ENCODE data around the gene SNAI1.
"Not testable (repeated sequence)": the region's sequence is repeated elsewhere in the genome, so short reads cannot be mapped to it uniquely, and the experiment has no call there.

SNAI1 gene

DNA sequence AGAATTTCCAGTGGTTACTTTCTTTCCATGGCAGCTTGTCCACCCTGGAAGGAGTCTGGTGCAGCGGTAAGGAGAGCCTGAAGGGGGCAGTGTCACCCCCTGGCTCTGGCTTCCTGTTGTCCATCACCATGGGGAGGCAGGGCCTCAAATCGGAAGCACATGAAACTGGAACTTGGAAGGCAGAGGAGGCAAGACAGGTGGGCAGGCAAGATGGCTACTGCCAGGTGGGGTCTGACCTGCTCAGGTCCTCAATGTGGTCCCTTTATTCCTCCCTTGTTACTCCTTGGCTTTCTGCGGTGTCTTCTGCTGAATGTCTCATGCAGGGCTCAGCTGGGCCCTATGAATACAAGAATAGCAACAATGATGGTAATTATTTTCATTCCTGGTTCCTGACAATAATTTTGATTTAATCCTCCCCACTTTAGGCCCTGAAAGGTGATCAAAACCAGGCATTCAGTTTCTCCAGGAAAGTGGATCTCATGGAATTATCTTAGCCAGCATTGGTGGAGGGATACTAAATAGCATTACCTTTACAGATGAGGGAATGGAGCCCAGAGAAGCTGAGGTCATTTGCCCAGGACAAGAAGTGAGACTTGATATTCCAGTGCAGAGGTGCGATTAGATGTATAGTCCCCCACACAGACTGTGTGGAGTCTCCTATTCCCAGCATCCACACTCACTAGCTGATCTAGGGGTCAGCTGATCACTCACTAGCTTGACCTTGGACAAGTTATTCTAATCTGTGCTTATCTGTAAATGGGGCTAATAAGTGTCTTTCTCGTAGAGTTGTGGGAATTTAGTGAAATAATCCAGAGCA lies 17.6 kb upstream of the SNAI1 start:
- FAIRE-seq = no peak

- no peak for FAIRE-seq
Measured at GRCh38 chr20:49965781-49966305, 16.9 kb upstream of the SNAI1 start.

DNA sequence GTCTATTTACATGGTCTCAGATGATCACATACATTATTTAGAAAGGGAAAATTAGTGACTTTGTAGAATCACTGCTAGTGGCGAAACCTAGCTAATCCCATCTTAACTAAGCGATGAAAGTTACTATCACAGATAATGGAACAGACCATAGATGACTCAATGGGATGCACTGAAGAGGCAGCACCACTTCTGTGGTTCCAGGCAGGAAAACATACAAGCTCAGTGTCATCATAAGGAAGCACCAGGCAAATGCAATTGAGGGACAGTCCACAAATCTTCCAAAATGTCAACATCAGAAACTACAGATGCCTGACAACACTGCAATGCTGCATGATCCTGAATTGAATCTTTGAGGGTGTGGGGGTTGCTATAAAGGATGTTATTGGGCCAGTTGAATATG lies 15.9 kb upstream of the SNAI1 start:
- no peak for FAIRE-seq

- FAIRE-seq = no peak
Measured at GRCh38 chr20:49969234-49969633, 13.5 kb upstream of the SNAI1 start.

DNA sequence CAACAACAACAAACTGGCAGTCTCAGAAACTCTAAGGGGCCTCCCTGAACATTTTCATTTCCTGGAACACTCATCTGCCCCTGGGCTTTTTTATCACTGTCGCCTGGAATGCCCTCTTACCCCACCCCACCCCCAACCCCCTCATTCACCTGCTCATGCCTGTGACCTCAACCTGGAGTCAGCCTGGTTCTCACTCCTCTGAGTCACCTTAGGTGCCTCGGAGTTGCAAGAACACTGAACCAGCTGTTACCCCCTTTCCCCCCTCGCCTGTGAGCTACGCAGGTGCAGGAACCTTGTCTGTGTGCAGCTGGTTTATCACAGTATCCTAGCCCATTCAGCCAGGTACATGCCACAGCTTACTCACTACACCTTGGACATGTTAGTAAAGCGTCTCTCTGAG lies 12.8 kb upstream of the SNAI1 start:
- FAIRE-seq = no peak

DNA sequence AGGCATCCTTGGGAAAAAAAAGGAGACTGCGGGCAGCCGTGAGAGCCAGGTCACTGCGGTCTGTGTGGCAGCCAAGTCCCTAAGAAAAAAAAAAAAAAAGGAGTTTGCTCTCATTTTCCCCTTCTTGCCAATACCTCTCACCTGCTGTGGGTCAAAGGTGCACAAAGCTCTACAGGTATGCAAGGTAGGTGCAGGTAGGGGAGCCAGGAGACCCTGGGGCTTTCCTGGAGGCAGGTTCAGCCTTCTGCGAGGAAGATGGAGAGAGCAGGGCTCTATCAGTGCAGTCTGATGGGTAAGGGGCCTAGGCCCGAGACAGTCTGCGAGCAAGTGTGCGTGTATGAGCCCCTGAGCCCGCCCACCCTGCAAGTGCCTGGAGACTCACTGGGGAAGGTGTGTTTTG lies 12.3 kb upstream of the SNAI1 start:
- no peak for FAIRE-seq

GRCh38 chr20:49973981-49974380 lies 8.8 kb upstream of the SNAI1 start:
- FAIRE-seq = no peak

DNA sequence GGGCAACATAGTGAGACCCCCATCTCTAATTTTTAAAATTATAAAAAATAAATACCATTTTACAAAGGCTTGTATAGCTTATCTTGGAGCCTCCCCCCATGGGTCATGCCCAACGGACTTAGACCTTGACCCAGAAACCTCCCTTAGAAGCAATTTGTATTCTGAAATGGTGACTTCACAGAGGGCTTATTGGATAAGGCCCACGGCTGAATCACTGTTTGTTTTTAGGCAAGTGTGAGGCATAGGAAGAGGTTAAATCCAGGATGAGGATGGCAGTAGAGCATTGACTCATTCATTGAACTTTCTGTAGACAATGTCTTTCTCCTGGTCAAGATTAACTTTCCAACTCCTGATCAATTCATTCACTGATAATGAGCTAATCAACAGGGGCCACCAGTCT lies 6.2 kb upstream of the SNAI1 start:
- no peak for FAIRE-seq

DNA sequence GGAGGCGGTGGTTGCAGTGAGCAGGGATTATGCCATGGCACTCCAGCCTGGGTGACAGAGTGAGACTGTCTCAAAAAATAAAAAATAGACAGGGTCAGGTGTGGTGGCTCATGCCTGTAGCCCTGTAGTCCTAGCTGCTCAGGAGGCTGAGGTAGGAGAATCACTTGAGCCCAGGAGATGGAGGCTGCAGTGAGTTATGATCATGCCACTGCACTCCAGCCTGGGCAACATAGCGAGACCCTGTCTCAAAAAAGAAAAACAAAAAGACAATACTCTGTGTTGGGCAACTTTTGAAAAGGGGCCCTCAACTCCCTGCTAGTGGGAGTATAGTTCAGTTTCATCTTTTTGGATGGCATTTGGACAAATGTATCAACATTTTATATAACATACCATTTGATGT lies 5.0 kb upstream of the SNAI1 start:
- not testable (repeated sequence) for FAIRE-seq

GRCh38 chr20:49978685-49979029 lies 4.1 kb upstream of the SNAI1 start:
- no peak for FAIRE-seq

GRCh38 chr20:49979030-49979832 lies 3.5 kb upstream of the SNAI1 start:
- FAIRE-seq = no peak

GRCh38 chr20:49980140-49981008 lies 2.4 kb upstream of the SNAI1 start:
- no peak for FAIRE-seq

- FAIRE-seq = no peak
Measured at GRCh38 chr20:49981218-49982071, 1.3 kb upstream of the SNAI1 start.

- FAIRE-seq = no peak
Measured at GRCh38 chr20:49982072-49982345, 771 bp upstream of the SNAI1 start.

DNA sequence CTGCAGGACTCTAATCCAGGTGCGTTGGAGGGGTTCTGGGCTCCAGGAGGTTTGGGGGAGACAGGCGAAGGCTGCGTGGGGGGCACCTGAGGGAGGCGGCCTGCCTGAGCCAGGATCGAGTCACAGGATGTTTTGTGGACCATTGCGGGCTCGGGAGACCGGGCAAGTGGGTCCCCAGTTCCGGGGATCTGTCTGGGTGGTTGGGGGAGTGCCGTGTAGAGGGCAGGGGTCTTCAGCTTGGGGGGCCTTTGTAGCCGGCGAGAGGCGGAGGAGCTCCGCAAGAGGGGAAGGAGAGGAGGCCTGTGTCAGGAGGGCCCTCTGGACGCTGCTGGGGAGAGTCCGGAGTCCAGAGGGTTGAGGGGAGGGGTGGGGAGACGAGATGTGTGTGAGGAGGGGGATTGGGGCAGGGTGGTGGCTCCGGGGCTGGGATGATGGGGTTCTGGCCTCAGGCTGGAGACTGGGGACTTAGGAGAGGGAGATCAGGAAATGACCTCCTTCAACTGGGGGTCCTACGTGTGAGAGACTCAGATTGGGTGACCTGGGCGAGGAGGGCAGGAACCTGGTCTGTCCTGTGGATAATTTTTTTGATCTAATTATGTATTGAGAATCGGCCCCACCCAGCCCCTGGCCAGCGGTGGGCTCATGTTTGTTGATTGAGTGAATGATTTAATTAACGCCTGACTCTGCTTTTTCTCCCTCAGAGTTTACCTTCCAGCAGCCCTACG lies 505 bp downstream of the SNAI1 start:
- FAIRE-seq = no peak

GRCh38 chr20:49983848-49984408 lies 1.1 kb downstream of the SNAI1 start:
- FAIRE-seq = no peak

- FAIRE-seq = no peak
Measured at GRCh38 chr20:49984426-49985153, 1.8 kb downstream of the SNAI1 start.

GRCh38 chr20:49985157-49985556 lies 2.4 kb downstream of the SNAI1 start:
- FAIRE-seq = no peak

DNA sequence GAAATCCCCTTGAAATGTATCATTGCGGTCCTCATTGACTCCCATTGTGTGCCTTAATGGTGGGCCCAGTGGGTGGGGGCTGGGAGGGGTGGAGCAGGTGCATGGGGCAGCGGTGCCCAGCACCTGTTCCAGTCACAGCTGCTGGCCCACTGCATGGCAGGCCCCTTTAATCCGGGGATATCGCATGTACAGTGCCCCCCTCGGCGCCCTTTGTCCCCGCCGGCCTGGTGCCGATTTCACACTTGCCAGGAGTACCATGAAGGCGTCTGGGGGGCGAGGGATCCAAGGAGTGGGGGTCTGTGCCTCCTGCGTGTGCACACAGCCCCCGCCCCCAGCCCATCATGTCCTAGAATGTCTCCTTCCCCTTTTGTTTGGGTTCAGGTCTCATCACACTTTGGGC lies 2.8 kb downstream of the SNAI1 start:
- no peak for FAIRE-seq

DNA sequence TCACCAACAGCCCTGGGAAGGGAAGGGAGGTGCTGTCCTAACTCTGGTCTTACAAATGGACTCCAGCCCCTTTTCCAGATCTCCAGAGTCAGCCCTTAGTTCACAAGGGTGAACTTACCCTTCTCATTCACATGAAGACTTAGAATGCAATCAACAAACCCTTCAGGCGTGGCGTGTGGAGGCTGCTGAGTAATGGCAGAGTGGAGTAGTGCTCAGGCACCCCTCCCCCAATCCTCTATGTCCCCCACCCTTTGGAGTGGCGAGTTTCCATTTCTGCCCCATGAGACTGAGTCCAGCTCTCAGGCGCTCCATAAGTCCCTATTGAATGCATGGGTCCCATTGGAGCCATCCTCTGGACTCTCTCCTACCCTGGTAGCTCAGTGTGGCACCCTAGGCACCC lies 3.3 kb downstream of the SNAI1 start:
- no peak for FAIRE-seq

All from endometrium (tissue), 2 donors.